GM21717 (cell line): Measurements from ENCODE around the gene SEZ6L.

Source experiments
- ATAC-seq: cut with Tn5 transposase; IDR thresholded peaks from one replicate; pipeline ENCODE4 v1.9.1; 2021; ENCODE audit warnings: mild to moderate bottlenecking, moderate library complexity; ENCODE audit not compliant: unreplicated experiment

The SEZ6L gene

GRCh38 chr22:26292667-26292995, 123.4 kb downstream of the SEZ6L start:
- ATAC-seq: no peak

DNA sequence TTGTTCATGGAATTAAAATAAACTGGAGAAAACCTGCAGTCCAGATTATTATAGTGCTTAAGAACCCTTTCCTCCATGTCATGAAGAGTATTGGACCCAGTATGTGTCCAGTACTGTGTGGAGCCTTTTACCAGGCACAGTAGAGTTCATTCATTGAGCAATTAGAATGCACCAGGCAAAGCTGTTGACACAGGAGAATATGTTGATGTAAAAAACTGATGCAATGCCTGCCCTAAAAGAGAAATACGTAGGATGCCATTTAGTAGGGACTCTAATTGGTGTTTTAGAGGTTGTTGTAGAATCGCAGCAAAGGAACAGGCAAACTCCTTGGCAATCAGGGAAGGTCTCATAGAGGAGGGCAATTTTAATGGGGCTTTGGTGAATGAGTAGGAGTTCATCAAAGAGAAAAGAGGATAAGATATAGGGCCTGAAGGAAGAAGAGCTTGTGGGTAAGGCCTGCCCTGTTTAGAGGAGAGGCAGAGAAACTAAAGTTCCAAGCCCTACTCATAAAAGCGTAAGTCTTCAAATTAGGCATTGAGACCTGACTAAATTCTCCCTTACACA, 126.4 kb downstream of the SEZ6L start:
- no peak for ATAC-seq

DNA sequence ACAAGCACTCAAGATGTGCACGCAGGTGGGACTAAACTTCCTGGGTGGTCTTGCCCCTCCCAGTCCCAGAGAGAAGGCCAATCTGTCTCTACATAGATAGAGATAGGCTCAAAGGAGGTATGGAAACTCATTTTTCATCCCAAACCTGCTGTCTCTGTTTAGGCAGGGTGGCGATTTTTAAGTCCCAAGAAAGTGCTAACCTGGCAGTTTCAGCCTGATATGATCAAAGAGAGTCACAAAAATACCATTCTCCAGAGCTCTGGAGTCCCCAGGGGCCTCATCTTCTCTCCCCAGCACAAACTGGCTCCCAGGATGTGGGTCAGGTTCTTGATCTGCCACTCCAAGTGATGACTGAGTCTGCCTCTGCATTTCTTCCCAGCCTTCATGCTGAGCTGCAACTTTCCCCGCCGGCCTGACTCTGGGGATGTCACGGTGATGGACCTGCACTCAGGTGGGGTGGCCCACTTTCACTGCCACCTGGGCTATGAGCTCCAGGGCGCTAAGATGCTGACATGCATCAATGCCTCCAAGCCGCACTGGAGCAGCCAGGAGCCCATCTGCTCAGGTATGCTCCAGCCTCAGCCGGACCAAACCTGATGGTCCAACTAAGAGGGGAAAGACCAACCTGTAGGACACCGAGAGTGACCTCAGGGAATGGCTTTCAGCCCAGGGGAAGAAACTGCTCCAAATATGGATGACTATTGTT, 129.5 kb downstream of the SEZ6L start:
- no peak for ATAC-seq

GRCh38 chr22:26302726-26303125, 133.5 kb downstream of the SEZ6L start:
- ATAC-seq: no peak

DNA sequence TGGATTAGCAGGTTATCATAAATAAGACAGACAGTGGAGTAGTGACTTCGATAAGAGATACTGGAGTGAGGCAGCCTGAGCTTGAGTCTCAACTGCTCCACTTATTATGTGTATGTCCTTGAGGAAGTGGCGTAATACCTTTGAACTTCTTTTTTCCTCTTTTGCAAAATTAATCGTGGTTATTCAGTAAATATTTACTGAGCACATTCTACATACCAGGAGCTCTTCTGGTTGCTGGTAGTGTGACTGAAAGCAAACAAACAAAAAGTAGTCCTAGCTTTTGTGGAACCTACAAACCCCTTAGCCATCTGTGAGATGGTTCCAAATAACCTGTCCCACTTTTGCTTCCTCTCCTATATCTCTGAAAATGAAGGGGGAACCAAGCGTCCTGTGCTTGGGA, 134.2 kb downstream of the SEZ6L start:
- ATAC-seq: no peak

GRCh38 chr22:26304730-26305129, 135.5 kb downstream of the SEZ6L start:
- ATAC-seq: no peak

DNA sequence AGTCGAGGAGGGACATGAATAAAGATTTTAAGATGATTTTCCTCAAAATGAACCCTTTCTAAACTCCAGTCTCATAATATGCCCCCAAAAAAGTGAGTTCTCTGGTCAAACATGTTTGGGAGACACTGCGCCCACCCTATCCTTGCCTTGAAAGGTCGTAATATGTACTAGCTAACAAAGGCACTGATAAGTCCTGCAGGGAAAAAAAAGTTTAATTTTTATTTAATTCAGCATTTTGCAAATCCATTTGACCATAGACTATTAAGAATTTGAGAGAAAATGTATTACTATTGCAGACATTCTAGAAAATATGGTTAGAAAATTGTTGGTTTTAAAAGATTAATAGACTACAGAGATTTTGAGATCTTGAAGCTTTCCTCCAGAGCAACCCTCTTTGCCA, 139.2 kb downstream of the SEZ6L start:
- ATAC-seq: no peak

- no peak for ATAC-seq
These were observed 141.4 kb downstream of the SEZ6L start for GRCh38 chr22:26310616-26311015.

GRCh38 chr22:26313291-26313690, 144.0 kb downstream of the SEZ6L start:
- no peak for ATAC-seq

DNA sequence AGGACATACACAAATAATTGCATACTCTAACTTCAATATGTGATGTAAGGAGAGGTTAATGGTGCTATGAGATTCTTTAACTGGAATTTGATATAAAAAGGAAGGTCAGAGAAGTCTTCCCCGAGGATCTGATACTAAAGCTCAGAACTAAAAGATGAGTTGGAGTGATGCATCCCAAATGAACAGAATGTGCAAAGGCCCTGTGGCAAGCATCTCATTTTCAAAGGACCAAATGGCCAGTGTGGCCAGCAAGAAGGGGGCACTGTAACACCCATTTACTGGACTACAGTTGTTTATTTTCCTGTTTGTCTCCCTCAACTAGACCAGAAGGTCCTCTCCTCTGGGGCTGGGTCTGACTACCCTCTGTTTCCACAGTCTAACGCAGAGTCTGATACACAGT, 144.9 kb downstream of the SEZ6L start:
- no peak for ATAC-seq

GRCh38 chr22:26314656-26315055, 145.4 kb downstream of the SEZ6L start:
- no peak for ATAC-seq

DNA sequence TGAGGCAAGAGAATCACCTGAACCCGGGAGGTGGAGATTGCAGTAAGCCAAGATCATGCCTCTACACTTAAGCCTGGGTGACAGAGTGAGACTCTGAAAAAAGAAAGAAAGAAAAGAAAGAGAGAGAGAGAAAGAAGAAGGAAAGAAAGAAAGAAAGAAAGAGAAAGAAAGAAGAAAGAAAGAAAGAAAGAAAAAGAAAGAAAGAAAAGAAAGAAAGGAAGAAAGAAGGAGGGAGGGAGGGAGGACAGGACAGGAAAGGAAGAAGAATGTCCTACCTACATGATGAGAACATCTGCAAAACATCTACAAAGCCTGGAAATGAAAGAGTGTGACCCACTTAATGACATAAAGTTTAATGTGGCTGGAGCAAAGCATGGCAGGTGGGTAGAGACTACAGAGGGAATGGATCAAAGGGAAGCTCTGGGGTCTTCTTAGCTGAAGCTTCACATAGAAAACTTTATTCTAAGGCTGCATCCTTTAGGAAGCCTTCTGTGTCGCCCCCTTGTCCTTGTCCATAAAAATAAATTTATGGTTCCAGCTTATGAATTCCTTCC, 147.5 kb downstream of the SEZ6L start:
- ATAC-seq: no peak

- ATAC-seq: no peak
These were observed 149.7 kb downstream of the SEZ6L start for GRCh38 chr22:26318975-26319374.

DNA sequence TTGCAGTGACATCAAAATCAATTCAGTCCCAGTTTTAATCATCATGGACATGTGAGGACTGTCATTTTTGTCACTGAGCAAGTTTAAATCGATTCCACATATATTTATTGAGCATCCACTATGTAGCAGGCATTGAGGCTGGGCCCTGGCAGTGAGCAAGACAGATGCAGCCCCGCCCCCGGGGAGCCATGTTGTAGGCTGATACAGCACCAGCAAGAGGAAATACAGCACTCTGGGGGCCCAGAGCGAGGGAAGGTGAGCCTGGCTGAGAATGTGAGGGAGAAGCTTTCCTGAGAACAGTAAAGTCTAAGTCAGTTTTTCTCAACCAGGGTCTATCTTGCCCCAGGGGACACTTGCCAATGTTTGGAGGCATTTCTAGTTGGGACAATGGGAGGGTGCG, 151.2 kb downstream of the SEZ6L start:
- ATAC-seq: no peak

DNA sequence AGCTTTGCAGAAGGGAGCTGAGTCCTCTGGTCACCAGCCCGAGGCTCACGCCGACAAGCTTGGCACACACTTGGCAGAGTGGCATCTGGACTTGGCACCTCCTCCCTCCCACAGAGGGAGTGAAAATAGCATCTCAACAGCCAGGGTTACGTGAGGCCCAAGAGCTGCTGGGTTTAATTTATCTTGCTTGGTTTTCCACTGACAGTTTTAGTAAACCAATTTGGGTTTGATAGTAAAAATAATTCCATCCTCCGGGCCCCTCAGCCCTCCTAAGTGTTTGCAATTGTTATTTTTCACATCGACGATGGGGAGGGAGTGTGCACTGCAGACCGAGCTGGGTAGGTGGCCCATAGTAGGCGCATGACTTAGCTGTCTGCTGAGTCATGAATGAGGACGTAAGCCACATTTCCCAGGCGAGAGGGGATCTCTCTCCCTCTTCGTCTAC, 152.2 kb downstream of the SEZ6L start:
- no peak for ATAC-seq

DNA sequence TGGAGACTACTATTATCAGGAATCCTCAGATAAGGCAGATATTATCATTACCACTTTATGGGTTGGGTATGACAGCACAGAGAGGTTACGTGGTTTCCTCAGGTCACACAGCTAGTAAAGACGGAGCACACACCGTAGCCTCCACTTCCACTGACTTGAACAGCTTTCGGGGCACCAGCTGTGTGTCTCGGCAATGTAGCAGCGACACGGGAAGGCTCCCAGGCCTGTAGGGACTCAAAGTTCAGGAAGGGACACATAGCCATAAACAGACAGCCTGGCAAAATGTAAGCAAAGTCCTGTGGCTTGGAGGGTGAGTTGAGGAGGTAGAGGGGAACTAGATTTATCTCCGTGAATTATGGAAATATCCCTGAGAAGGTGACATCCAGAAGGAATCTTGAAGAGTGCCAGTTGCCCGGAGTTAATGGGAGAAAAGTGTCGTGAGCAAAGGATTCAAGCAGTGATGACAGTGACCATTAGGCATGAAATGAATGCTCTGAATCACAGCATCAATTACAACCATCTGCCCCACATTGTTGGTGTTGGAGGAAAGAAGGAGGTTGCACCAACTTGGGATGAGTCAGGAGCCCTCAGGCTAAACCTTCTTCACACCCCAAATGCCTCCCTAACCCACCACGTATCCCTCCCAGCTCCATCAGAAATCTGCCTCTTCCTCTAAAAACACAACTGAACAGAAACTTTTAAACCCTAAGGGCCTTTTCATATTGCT, 153.1 kb downstream of the SEZ6L start:
- no peak for ATAC-seq

GRCh38 chr22:26323013-26323412, 153.8 kb downstream of the SEZ6L start:
- no peak for ATAC-seq

DNA sequence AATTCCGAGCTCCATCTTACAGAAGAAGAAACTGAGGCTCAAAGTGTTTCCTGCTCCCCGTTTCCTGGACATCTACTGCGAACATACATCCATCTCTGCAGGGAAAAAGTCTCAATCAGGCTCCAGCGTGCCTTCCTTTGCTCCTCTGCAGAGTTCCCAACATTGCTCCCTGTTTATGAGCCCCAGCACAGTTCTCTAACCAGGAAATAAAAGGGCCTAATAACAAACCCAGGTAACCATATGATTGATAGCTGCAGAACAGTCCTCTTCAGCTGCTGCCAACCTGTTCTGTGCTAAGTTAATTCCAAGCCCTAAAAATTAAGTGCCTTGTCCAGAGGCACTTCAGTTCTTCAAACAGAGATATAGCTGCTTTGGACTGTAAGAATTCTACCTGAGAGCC, 154.9 kb downstream of the SEZ6L start:
- no peak for ATAC-seq

- ATAC-seq: no peak
These were observed 156.4 kb downstream of the SEZ6L start for GRCh38 chr22:26325641-26326040.

DNA sequence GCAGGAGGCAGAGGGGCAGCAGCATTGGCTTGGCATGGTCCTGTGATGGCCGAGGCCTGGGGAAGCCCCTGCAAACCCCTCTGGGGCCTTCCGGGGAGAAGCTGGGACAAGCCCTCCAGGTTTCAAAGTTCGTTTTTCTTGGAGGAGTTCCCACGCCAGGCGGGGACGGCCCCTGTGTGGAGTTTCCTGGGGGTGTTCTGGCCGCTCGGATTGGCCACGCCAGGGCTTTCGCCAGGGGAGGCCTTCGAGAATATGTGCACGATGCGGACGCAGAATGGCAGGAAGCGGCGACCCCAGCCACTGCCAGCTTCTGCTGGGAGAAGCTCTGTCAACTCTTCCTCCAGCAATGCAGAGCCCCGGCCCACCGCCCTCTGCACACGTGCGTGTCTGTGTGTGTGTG, 157.5 kb downstream of the SEZ6L start:
- no peak for ATAC-seq

- no peak for ATAC-seq
These were observed 158.0 kb downstream of the SEZ6L start for GRCh38 chr22:26327306-26327705.

DNA sequence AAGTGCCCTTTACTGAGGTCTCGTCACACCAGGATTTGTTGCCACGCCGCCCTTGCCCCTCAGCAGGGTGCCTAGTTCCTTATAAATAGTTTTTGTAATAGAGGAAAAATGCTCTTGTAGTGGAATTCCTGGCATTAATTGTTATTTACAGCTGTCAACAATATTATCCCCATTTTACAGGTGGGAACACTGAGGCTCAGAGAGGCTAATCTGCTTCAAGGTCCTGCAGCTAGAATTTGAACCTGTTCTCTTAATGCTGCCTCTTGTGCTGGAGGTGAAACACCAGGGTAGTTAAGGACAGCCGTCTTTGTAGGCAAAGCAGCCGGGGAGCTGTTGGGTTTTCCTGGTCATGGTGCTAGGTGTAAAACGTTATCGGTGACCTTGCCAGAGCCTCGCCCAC, 159.0 kb downstream of the SEZ6L start:
- no peak for ATAC-seq
